Parathyroid adenoma (tissue), 2 donors: Measurements from ENCODE around the gene ABTB1.

Experiments used
- H2AFZ ChIP-seq: fragments of 300-600 bp; sonication (generic); one replicate; pipeline ENCODE4 v1.7.0; 2017; ENCODE audit warnings: antibody characterized with exemption, mild to moderate bottlenecking
- H3K27ac ChIP-seq: fragments of 300-600 bp; sonication (generic); one replicate; pipeline ENCODE4 v1.7.0; 2017
- H3K27me3 ChIP-seq: fragments of 300-600 bp; sonication (generic); one replicate; pipeline ENCODE4 v1.7.0; 2017; ENCODE audit warnings: low read length; ENCODE audit not compliant: control insufficient read depth, insufficient read depth
- H3K36me3 ChIP-seq: fragments of 300-600 bp; sonication (generic); one replicate; pipeline ENCODE4 v1.7.0; 2017; ENCODE audit warnings: low read length; ENCODE audit not compliant: control insufficient read depth, insufficient read depth
- H3K4me1 ChIP-seq: fragments of 300-600 bp; sonication (generic); one replicate; pipeline ENCODE4 v1.7.0; 2017; ENCODE audit warnings: control low read depth
- H3K4me2 ChIP-seq: fragments of 300-600 bp; sonication (generic); one replicate; pipeline ENCODE4 v1.7.0; 2017; ENCODE audit warnings: low read length
- H3K4me3 ChIP-seq: fragments of 300-600 bp; sonication (generic); one replicate; pipeline ENCODE4 v1.7.0; 2017; ENCODE audit warnings: low read depth, low read length
- H3K79me2 ChIP-seq: fragments of 300-600 bp; sonication (generic); one replicate; pipeline ENCODE4 v1.7.0; 2017; ENCODE audit warnings: control low read depth
- H3K9ac ChIP-seq: fragments of 300-600 bp; sonication (generic); one replicate; pipeline ENCODE4 v1.7.0; 2017; ENCODE audit warnings: mild to moderate bottlenecking
- H3K9me3 ChIP-seq: fragments of 300-600 bp; sonication (generic); one replicate; pipeline ENCODE4 v1.7.0; 2017; ENCODE audit warnings: low read length; ENCODE audit not compliant: control insufficient read depth
- CTCF ChIP-seq: fragments of 300-600 bp; sonication (generic); IDR thresholded peaks from one replicate; pipeline ENCODE4 v1.7.0; 2017; ENCODE audit warnings: antibody characterized with exemption, mild to moderate bottlenecking
- donor health status: primary hyperparathyroidism.

ABTB1 gene

GRCh38 chr3:127691489-127691888 is 18.7 kb downstream of the ABTB1 start:
- Histone ChIP-seq H3K4me3 (no peak overlapping the region), H3K79me2 (no peaks in the 10 kb centered on the region), H3K9ac (no peak overlapping the region), H3K4me1 (no peaks in the 10 kb centered on the region), H3K27me3 (no peaks in the 10 kb centered on the region), H2AFZ (no peak overlapping the region), H3K36me3 (no peaks in the 10 kb centered on the region), H3K4me2 (no peak overlapping the region), H3K9me3 (no peaks in the 10 kb centered on the region), H3K27ac (no peak overlapping the region)
- TF ChIP-seq CTCF, result no peak

DNA sequence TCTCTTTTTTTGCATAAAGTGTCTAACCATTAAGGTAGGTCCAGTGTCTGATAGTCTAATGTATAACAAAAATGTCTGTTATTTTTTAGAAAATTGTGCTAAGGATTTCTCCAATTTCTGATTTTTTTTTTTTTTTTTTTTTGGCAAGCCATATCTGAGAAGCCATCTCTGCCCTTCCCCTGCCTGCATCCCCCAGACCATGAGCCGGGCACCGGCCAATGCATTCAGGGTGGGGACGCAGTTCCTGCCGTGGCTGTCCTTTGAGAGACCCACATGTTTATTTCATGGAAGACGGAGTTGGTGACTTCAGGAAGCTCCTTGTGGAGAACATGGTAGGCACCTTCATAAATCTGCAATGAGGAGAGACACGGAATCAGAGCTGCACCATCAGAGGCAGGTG is 19.2 kb downstream of the ABTB1 start:
- Histone ChIP-seq H3K4me2 (no peak overlapping the region), H3K9me3 (no peaks in the 10 kb centered on the region), H3K27ac (no peak overlapping the region), H3K36me3 (no peaks in the 10 kb centered on the region), H3K9ac (no peak overlapping the region), H3K4me1 (no peaks in the 10 kb centered on the region), H2AFZ (no peak overlapping the region), H3K79me2 (no peaks in the 10 kb centered on the region), H3K27me3 (no peaks in the 10 kb centered on the region), H3K4me3 (no peak overlapping the region)
- no peak for TF ChIP-seq CTCF

GRCh38 chr3:127692501-127693335 is 20.0 kb downstream of the ABTB1 start:
- Histone ChIP-seq H2AFZ (no peak overlapping the region), H3K9ac (no peak overlapping the region), H3K27ac (no peak overlapping the region), H3K79me2 (no peaks in the 10 kb centered on the region), H3K4me3 (no peak overlapping the region), H3K27me3 (no peaks in the 10 kb centered on the region), H3K36me3 (no peaks in the 10 kb centered on the region), H3K4me1 (no peaks in the 10 kb centered on the region), H3K9me3 (no peaks in the 10 kb centered on the region), H3K4me2 (no peak overlapping the region)
- no peak for TF ChIP-seq CTCF

DNA sequence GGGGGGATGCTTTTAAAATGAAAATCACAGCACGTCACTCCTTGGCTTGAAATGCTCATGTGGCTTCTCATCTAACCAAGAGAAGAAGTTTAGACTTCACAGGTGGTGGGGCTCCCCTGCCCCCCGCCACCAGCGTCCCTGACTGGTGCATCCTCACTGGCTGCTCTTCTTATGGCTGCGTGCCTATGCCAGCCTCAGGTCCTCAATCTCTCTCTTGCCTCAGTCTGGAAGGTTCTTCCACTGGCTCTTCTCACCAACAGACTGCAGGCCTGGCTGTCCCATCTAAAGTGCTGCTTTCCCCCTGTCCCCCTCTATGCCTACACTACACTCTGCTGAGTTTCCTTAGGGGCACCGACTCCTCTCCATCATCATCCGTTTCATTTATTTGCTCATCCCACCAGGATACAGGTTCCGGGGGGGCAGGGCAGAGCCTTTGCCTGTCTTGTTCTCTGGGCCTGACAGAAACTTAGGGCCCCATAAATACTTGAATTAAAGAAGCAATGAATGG is 20.6 kb downstream of the ABTB1 start:
- Histone ChIP-seq H3K4me3 (no peak overlapping the region), H3K4me2 (no peak overlapping the region), H3K4me1 (no peaks in the 10 kb centered on the region), H2AFZ (no peak overlapping the region), H3K27me3 (no peaks in the 10 kb centered on the region), H3K79me2 (no peaks in the 10 kb centered on the region), H3K9ac (no peak overlapping the region), H3K9me3 (no peaks in the 10 kb centered on the region), H3K27ac (no peak overlapping the region), H3K36me3 (no peaks in the 10 kb centered on the region)
- TF ChIP-seq CTCF, result no peak
